LNCAP (cell line): Measurements from ENCODE around the gene SCN8A.

Experiments used
- CTCF ChIP-seq: fragments of 450-650 bp; IDR thresholded peaks from 2 replicates; pipeline ENCODE4 v1.5.1; 2017; ENCODE audit warnings: mild to moderate bottlenecking

The SCN8A gene

GRCh38 chr12:51841727-51842126 is 250.7 kb downstream of the SCN8A start:
- no peak for TF ChIP-seq CTCF

- TF ChIP-seq CTCF, result no peak
Observed at GRCh38 chr12:51844854-51845253, 253.8 kb downstream of the SCN8A start.

- TF ChIP-seq CTCF, result no peak
Observed at GRCh38 chr12:51845482-51845881, 254.4 kb downstream of the SCN8A start.

- no peak for TF ChIP-seq CTCF
Observed at GRCh38 chr12:51846271-51846691, 255.2 kb downstream of the SCN8A start.

GRCh38 chr12:51846911-51847642 is 256.0 kb downstream of the SCN8A start:
- TF ChIP-seq CTCF, result no peak

GRCh38 chr12:51847643-51848325 is 256.8 kb downstream of the SCN8A start:
- no peak for TF ChIP-seq CTCF

- no peak for TF ChIP-seq CTCF
Observed at GRCh38 chr12:51848326-51848727, 257.3 kb downstream of the SCN8A start, which contains the start of gene FIGNL2. Gene FIGNL2 (minus strand): TSS chr12:51848718. CDS start chr12:51822413, 26,305 bp downstream.
